ENCODE data around the gene TM4SF18.
"Not testable (repeated sequence)": the region's sequence is repeated elsewhere in the genome, so short reads cannot be mapped to it uniquely, and the experiment has no call there.

Gene TM4SF18

DNA sequence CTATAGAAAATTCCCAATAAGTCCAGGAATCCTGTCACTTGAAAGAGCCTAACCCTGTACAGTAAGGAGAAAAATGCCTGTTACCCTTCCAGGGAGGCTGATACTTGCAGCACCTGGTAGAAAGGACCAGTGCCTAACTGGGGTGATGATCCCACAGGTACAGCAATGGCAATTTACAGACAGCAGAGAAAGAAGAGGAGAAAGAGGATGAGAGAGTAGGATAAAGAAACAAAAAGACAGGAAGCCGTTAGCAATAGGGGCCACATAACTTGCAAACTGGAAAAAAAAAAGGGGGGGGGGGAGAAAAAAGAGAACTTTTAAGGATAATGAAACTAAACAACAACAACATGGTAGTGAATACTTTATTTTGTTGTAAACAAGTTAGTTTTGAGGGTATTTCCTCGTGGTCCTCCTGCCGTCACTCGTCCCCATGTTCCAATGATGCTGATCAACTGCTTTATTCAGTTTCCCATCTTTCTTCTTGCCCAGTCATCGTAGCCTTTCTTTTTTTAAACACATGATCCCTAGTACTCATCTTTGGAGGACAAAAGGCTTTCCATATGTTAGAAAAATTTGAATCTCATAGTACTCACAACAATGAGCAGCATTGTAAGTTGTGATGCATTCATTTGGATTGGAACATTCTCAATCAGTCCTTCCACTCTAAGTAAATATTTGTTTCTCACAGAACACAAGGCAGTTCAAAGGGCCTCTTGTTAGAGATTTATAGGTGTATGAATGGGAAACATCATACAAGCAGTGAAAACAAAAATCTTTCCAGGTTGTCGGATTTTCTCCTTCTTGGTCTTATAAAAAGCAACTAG is 35.5 kb upstream of the TM4SF18 start:
- DNase-seq (ENCODE audit: low read depth): no peak

DNA sequence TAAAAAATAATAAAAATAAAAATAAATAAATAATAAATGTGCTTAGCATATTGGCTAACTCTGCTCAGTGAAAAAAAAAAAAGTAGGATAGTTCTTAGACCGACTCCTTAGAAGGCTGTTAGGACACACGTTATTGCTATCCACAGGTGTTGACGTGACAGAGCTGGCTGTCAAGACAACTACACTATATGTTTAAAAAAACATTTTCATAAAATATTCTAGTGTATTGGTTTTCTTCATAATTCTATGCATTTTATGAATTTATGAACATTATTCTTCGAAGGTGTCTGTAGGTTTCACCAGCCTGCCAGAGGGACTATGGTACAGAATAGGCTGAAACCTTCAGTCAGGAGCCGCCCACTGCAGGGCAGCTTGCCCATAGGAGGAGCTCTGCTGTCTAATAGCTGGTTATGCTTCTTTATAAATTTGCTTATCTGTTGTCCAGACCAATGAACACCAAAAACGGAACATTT is 34.8 kb upstream of the TM4SF18 start:
- no peak for DNase-seq (ENCODE audit: low read depth)

DNA sequence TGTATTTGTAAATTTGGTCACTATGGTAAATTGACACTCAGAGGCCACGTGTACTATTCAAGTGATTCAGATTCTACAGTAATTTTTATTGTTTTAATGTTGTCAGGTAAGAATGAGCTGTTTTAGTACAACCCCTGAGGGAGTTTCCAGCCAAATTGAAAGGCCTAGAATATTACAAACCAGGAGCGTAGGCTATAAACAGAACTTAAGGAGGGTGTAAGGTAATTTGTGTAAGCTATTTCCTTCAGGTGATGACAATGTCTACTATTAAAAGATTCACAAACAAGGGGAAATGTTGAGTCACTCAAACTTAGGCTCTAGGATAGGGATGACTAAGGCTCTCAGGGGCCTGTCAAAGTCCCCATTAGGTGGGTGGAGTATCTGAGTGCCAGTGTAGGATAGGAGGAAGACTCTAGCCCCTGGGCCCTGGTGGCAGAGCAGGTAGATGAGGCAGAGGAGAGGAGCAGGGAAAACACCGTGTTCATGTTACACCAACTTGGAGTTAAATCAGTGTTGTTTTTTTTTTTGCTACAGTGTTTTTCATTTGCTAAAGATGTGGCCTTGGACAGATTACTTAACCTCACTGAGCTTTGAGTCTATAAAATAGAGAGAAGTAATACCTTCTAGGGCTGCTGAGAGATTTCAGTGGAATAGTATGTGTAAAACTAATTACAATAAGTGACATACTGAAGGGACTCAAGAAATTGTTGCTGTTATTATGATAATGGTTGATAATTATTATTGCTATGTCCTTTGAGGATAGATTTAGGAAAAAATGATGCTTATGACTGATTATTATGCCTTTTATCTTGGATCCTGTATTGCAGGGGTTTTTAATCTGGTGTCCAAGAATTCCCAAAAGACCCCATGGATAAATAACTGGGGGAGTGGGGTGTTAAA is 33.8 kb upstream of the TM4SF18 start:
- DNase-seq (ENCODE audit: low read depth): no peak

DNA sequence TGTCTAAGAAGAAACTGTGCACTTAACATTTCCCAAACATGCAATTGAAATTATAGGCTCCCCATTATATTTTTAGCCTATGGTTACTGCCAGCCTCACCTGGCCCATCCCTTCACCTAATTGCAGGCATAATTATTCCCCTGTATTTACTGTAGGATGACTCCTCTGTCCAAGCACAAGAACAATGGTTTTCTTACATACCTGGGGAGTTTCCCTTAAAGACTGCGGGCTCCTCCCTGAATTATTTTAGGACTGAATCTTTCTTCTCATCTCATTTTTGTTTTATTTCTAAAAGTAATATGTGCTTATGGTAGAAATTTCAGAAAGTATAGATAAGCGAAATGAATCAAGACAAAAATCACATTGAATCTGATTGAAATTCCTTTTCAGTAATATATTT is 32.6 kb upstream of the TM4SF18 start:
- DNase-seq (ENCODE audit: low read depth): no peak

DNA sequence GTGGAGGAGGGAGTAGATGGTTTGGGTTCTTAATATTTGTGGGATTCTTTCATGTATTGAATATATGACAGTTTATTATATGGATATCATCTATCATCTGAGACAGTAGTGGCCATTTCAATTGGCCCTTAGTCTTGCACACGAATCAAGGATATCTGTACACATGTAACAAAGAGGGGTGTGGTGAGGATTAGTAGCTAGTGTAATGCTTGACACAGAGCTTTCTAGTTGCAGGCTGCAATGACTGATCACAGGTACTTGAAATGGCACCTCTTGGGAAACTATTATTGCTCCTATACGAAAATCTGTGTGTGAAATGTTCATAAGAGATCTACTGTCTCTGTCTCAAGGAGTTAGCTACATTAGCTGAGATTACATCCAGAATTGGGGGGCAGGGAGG is 31.2 kb upstream of the TM4SF18 start:
- no peak for DNase-seq (ENCODE audit: low read depth)

DNA sequence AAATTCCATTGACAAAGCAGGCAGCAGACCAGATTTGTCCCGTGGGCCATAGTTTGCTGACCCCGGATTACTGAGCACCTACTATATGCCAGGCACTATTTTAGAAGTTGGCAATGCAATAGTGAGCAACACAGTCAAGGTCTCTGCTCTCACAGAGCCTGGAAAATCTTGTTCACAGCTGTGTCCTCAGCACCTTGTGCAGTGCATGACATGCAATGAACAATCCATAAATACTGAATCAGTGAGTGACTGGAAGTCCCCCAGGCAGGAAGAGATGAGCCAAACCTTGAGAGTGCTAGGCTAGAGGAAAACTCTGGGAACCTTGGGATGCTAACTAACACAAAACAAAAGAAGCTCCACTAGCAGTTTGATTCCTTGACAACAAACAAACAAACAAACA is 29.6 kb upstream of the TM4SF18 start:
- no peak for DNase-seq (ENCODE audit: low read depth)

DNA sequence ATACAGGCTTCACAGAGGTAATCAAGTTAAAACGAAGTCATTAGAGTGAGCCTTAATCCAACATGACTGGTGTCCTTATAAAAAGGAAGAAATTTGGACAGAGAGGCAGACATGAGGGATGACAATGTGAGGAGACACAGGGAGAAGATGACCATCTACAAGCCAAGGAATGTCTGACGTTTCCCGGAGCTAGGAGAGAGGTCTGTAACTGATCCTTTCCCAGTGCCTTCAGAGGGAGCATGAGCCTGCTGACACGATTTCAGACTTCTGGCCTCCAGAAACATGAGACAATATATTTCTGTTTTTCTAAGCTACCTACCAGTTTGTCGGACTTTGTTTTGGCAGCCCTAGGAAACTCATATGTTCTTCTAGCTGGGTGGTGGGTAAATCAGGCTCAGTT is 28.9 kb upstream of the TM4SF18 start:
- no peak for DNase-seq (ENCODE audit: low read depth)

DNA sequence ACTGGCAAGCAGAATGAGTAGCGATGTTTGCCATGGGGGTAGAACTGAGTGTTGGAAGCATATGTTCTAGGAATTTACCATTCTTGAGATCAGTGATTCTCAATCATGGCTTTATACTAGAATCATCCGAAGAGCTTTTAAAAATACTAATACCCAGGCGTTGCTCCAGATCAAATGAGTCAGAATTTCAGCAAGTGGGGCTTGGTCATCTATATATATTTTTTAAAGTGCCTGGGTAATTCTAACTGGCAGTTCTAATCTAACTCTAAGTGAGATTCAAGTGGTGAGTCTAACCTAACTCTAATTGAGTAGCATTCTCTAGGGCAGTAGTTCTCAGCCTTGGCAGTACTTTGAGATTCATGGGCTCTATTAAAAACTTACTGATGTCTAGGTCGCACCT is 23.2 kb upstream of the TM4SF18 start:
- no peak for DNase-seq (ENCODE audit: low read depth)

DNA sequence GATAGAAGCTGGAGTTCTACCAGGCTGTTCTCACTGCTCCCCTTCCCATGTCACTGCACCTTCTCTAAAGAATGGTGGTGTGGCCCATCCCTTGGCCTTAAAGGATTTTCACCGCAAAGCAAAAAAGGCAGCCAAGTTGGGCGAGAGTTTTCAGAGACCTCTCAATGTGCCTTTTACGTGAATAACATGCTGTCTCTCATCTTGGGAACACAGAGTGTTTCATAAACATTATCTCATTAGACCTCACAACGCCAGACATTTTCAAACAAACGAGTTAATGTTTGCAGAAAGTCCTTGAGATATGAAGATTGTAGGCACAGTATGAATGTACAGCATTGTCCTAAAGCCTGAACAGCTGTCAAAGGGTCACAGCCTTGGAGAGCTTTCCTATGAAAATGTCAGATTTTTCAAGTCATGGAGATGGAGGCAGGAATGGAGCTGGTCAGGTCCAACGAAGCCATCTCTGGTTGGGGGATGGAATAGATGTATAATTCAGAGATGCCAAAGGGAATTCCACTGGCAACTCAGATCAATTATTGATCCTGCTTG is 22.7 kb upstream of the TM4SF18 start:
- no peak for DNase-seq (ENCODE audit: low read depth)

DNA sequence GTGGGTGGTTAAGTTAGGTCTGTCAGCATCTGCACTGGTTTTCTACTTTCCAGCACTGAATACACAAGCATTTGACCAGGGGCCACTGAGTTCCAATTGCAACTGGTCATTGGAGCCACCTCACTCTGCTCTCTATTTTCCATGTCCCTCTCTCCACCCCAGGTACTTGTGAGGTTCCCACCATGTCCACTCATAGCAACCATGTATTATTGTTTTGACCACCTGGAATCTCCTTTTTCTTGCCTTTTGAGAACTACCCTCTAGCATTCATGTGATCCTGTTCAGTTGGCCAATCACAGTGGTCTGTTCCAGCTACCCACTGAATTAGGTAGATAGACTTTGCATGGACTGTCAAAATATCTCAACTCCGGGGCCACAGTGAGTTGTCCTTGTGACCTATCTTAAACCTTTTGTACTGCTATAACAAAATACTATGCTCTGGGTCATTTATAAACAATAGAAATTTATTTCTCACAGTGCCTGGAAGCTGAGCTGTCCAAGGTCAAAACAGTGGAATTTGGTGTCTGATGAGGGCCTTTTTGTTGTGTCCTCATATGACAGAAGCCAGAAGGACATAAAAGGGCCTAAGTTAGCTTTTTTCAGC is 20.2 kb upstream of the TM4SF18 start:
- no peak for DNase-seq (ENCODE audit: low read depth)

DNA sequence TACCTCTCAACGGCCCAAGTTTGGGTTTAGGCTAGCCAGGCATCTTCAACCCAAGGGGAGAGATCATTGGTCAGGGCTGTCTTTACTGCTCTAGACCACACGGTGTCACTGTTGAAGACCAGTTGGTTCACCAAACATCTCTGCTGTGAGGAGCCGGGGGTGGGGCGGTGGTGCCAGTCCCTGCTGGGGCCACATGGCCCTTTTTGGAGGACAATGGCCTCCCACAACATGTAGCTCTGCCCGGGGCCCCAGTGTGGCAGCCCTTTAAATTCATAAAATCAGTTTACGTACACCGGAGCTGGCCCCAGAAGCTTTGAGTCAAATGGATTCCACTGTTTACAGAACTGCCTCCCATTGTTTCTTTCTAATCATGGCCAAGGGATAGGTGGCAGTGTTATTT is 19.1 kb upstream of the TM4SF18 start:
- peak; percentile 17 for DNase-seq (ENCODE audit: low read depth)

DNA sequence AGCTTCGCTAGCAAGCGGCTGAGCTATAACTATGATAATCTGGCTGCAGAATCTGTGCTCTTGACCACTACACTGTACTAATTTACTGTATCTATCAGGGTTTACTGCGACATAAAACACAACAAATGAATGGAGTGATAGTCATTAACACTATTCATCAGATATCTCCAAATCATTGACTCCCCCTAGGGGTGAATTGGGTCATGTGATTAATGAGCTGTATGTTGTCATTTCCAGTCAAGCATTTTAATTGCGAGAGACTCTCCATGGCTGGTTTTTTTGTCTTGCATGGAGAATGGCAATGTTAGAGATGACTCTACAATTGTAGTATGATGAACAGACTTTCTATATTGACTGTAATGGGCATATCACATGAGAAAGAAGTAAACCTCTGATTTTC is 10.5 kb upstream of the TM4SF18 start:
- no peak for DNase-seq (ENCODE audit: low read depth)

DNA sequence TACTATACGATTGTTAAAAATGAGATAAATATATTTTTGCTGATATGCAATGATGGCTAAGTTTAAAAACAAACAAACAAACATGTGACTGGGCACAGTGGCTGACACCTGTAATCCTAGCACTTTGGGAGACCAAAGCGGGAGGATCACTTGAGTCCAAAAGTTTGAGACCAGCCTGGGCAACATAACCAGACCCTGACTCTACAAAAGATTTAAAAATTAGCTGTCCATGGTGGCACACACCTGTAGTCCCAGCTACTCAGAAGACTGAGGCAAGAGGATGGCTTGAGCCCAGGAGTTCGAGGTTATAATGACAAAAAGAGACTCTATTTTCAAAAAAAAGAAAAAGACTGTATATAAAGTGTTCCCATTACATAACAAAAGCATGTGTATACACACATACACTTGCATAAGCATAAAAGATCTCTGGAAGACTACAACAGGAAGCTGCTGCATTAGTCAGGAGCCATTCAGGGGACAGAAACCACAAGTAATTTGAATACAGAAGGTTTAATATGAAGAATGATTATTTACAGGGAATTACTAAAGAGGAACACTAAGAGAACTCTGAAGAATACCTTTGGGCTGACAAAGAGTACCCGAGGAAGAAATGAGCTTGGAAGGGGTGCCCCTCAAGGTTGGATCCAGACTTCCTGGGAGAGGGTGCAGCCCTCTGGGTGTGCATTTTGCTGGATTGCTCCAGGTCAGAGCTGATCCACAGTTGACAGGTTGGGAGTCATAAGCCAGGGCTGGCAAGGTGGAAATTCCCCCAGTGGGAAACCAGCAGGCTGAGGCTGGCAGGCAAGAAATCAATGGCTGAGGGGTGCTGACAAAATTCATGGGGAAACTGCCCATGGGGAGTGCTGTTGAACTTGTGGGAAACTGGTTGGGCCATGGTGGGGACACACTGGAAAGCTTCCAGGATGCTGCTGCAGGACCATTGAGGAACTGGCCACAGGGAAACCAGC is 9.3 kb upstream of the TM4SF18 start:
- DNase-seq (ENCODE audit: low read depth): no peak

DNA sequence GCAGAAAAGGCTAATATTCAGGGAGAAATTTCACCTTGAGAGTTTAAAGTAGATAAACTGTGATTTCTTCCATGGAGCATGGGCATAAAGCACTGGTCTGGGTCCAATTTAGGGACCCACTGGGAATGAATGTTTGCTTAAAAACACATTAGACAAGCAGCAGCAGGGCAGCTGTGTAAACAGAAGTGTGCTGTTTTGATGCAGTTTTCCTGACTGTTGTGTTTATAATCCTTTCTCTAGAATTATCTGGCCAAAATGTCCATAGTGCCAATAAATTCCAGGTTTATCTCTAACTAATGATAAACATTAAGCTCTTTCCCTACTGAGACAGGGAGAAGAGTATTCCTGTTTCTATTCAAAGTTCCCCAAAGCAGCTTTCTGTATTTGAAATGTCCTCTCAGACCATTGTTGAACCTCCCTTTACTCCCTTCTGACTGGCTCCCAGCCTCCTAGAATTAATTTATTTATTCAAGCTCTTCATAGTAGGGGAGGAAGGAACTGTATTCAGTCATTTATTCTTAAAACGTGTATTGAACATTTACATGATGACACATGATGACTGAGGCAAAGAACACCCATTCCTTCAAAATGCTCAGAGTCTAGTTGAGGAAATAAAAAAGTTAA is 7.0 kb upstream of the TM4SF18 start:
- no peak for DNase-seq (ENCODE audit: low read depth)

DNA sequence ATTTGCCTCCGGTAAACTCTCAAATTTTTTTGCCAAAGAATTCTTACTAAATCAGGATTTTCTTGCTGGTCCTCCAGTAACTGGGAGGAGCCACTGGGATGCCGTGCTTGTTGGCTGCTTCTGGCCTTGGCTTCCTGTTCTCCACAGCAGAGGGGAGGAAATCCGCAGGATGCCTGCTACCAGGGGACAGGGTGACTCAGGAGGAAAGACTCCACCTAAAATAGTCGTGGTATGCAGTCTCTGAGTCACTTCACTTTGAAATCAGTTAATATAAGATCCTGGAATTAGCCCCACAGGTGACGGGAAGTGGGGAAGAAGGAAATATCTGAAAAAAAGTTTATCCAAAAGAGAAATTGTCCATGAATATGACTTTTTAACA is 6.5 kb upstream of the TM4SF18 start:
- no peak for DNase-seq (ENCODE audit: low read depth)

DNA sequence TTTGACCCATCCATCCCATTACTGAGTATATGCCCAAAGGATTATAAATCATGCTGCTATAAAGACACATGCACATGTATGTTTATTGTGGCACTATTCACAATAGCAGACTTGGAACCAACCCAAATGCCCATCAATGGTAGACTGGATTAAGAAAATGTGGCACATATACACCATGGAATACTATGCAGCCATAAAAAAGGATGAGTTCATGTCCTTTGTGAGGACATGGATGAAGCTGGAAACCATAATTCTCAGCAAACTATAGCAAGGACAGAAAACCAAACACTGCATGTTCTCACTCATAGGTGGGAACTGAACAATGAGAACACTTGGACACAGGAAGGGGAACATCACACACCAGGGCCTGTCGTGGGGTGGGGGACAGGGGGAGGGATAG is 4.0 kb upstream of the TM4SF18 start:
- not testable (repeated sequence) for DNase-seq (ENCODE audit: low read depth)

DNA sequence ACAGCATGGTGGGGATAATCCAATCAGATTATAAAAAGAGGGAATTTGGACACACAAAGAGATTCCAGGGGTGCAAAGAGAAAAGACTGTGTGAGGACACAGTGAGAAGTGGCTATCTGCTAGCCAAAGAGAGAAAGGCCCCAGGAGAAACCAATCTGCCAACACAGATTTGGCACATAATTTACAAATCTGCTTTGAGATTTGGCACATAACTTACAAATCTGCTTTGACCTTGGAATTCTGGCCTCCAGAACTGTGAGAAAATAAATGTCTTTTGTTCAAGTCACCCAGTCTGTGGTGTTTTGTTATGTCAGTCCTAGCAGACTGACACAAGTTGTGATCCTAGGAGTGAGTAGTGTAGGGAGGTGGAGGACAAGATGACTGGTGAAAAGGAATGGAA is 3.5 kb upstream of the TM4SF18 start:
- no peak for DNase-seq (ENCODE audit: low read depth)

DNA sequence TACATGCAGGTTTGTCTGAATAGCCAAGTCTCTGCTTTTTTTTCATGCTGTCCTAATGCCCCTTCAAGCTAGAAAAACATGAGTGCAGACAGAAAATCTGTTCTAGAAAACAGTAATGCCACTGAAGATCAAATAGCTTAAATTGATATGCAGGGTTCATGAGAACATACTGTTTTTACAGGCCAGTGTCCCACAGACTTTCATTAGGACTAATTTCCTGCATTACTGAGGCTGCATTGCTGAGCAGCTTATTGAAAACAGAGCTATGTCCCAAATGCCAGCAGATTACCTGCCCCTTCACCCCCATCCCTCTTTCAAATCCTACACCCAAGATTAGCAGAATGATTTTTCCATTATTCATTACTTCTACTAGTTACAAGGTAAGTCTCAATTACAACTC is 665 bp downstream of the TM4SF18 start:
- no peak for DNase-seq (ENCODE audit: low read depth)

DNA sequence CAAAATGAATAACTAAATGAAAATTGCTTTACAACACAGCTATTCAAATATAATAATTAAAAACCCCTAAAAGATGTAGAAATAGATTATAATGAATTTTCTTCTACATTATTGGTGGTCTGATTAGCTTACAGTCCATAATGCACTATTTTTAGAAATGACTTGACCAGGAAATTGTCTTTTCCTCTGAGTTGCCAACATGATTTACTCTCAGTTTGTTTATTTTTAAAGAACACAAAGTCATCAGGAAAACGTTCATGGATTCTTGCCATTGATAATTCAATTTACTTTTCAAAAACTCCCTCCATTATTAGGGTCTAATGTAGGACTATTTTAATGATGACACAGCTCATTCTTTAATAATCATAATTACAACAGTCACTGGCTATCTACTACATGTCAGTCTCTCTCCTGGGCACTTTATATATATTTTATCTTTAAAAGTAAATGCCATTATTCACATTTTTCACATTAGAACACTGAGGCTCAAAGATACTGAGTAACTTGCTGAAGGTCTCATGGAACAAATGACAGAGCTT is 1.1 kb downstream of the TM4SF18 start:
- DNase-seq (ENCODE audit: low read depth): no peak

DNA sequence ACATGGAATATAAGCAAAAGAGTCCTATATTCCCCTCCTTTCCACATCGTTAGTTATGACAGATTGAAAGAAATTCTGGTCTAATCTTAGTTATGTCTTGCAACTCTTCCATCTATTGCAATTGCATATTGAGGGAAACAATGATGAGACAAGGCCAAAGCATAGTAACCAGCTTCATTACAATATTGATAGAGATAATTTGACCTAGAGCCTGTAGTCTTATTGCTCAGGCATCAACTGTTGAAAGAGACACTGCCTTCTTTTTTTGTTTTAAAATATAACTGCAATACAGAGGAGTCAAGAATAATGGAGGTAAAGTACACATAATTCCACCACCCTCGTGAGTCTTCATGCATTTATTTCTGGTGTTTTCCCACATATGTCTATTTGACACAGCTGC is 2.0 kb downstream of the TM4SF18 start:
- DNase-seq (ENCODE audit: low read depth): no peak

Measured in CMK (cell line).